ENCODE results near the gene TRIM62.

DNA sequence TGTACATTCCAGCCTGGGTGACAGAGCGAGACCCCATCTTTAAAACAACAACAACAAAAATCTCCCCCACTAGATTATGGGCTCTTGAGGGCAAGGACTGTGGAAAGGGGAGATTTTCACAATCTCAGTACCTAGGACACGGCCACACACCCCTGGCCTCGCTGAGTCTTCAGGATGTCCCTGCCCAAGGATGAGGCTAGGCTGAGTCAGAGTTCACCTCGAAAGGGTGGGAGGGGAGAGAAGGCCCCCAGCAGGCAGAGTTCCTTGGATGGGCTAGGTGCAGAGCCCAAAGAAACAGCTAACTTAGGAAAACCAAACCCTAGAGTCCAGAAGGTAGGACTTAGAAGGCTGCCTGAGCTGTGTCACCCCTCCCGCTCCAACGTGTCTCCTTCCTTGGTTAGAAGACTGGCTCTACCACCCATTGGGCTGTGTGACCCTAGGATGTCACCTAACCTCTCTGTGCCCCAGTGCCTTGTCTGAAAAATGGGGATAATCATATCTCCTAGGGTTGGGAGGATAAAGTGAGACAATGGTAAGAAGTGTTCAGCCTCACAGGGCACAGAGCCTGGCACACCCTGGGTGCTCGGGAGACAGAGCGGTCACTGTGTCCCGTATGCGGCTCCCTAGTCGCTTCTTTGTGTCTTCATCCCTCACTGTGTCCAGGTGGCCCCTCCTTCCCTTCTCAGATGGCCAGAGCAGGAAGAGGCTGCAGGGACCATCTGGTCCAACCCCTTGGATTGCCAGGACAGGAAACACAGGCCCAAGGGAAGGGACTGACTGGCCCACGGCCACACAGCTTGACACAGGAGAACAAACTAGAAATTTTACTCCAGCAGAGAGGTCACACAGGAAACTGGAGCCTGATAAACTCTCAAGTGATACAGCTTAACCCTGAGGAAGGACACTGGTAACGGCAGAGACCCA, 11.2 kb downstream of the TRIM62 start:
- no peak for TF ChIP-seq POLR2A (IDR thresholded peaks at IDR 0.05)
- TF ChIP-seq, protein P1, sequence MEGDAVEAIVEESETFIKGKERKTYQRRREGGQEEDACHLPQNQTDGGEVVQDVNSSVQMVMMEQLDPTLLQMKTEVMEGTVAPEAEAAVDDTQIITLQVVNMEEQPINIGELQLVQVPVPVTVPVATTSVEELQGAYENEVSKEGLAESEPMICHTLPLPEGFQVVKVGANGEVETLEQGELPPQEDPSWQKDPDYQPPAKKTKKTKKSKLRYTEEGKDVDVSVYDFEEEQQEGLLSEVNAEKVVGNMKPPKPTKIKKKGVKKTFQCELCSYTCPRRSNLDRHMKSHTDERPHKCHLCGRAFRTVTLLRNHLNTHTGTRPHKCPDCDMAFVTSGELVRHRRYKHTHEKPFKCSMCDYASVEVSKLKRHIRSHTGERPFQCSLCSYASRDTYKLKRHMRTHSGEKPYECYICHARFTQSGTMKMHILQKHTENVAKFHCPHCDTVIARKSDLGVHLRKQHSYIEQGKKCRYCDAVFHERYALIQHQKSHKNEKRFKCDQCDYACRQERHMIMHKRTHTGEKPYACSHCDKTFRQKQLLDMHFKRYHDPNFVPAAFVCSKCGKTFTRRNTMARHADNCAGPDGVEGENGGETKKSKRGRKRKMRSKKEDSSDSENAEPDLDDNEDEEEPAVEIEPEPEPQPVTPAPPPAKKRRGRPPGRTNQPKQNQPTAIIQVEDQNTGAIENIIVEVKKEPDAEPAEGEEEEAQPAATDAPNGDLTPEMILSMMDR (IDR thresholded peaks at IDR 0.05): no peak
